HepG2 (cell line): ENCODE results near the gene ADAM22.

ENCODE experiments used
- GABPA ChIP-seq, 2 experiments: IDR thresholded peaks; 2 replicates each; pipeline ENCODE4 v1.6.1; 2011 to 2016; ENCODE audit warnings: low read depth in 2 of 2, low read length in 1 of 2, missing biosample characterization in 1 of 2, missing genetic modification characterization in 1 of 2
- KDM2A ChIP-seq: sonication (generic); formaldehyde crosslinking; IDR thresholded peaks from 2 replicates; pipeline ENCODE4 v1.4.0; 2020; ENCODE audit warnings: low read depth, missing genetic modification reagents, borderline replicate concordance
- REXO4 ChIP-seq: sonication (generic); formaldehyde crosslinking; IDR thresholded peaks from 2 replicates; pipeline ENCODE4 v1.8.0; 2022; ENCODE audit warnings: missing genetic modification reagents, mild to moderate bottlenecking, borderline replicate concordance
- SPEN ChIP-seq: sonication (generic); formaldehyde crosslinking; IDR thresholded peaks from 2 replicates; pipeline ENCODE4 v1.5.1; 2020; ENCODE audit warnings: low read depth, mild to moderate bottlenecking, missing genetic modification reagents
- TAF1 ChIP-seq: sonication (generic); formaldehyde crosslinking; IDR thresholded peaks from 2 replicates; pipeline ENCODE4 v1.4.0; 2020; ENCODE audit warnings: missing genetic modification reagents
- TOE1 ChIP-seq: sonication (generic); formaldehyde crosslinking; IDR thresholded peaks from 2 replicates; pipeline ENCODE4 v1.4.0; 2020; ENCODE audit warnings: mild to moderate bottlenecking, missing genetic modification reagents
- ZNF234 ChIP-seq: sonication (generic); formaldehyde crosslinking; conservative IDR thresholded peaks from 2 replicates; pipeline ENCODE4 v1.5.1; 2020; ENCODE audit warnings: mild to moderate bottlenecking, missing genetic modification reagents
- ZNF276 ChIP-seq: sonication (generic); formaldehyde crosslinking; IDR thresholded peaks from 2 replicates; pipeline ENCODE4 v1.4.0; 2020; ENCODE audit warnings: mild to moderate bottlenecking, low read depth, missing genetic modification reagents

DNA sequence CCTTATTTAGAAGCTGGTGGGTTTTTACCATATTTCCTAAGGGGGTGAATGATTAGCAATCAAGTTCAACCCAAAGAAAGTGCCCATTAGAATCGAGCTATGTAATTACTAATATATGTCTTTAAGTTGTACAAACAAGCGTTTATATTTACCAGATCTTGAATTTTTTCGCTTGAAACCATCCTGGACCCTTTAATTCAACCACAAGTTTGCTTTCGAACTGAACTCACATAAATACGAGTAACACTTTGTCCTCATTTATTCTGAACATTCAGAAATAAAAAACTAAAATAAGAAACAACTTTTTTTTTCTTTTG is 284.3 kb downstream of the ADAM22 start:
- TF ChIP-seq TAF1 (CRISPR knock-in tag) (no peak), TOE1 (CRISPR knock-in tag) (no peak), KDM2A (no peak), GABPA (IDR thresholded peaks at IDR 0.05; ENCODE audit: low read depth, low read length) (no peak), GABPA (CRISPR knock-in tag; IDR thresholded peaks at IDR 0.05; ENCODE audit: low read depth) (no peak), SPEN (CRISPR knock-in tag) (no peak), ZNF276 (CRISPR knock-in tag) (no peak), ZNF234 (CRISPR knock-in tag) (no peak), REXO4 (CRISPR knock-in tag) (no peak)
